ENCODE measurements around the gene ABHD8.

DNA sequence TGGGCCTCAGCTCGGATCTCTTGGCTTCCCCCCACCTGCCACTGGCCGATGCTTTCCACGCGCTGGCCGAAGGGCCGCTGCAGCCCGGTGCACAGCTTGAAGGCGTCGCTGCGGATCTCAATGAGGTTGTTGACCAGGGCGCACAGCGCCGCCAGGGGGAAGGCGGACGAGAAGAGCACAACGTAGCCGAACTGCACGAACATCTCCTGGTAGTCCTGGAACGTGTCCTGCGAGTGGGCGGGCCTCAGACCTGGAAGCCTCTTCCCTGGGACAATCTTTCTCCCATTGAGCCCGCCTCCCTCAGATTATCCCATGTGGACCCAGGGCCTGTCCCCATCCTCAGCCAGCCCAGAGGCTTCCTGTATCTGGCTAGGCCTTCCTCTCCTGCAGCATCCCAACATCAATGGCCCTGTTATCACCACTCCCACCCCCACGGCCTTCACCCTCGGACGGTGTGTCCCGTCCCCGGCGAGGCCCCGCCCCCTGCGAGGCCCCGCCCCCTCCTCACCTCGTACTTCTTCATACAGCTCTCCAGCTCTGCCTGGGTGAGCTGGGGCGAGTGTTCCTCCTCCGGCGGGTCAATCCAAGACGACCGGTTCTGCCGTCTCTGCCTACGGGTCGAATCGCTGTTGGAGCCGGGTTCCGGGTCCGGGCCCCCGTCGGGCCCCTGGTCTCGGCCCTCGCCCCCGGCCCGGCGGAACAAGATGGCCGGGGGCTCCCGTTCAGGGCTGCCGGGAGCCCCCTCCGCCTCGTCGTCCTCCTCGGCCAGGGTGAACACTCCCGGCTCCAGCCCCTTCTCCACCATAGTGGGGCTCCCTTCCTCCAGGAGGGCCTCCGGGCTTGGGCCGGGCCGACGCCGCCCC is 24.7 kb upstream of the ABHD8 start:
- no peak for TF ChIP-seq EZH2 (IDR thresholded peaks at IDR 0.05; ENCODE audit: insufficient read depth, poor library complexity, severe bottlenecking)
- no peak for TF ChIP-seq EZH2phosphoT487 (IDR thresholded peaks at IDR 0.05; ENCODE audit: insufficient read depth, low read depth)

Measured in GM23248 (cell line).